Activated CD8-positive, alpha-beta memory T cell treated with anti-CD3 and anti-CD28 coated beads, Interleukin-2, amount 10 ng/mL, durations not matched to agents 7 days and 5 days (primary cell): ENCODE measurements around the gene DYRK1A. TPM values are rescaled to one million over a fixed set of nuclear protein-coding genes. Genes with fewer than 3 reads are reported as not detected.
"Not testable (repeated sequence)": the region's sequence is repeated elsewhere in the genome, so short reads cannot be mapped to it uniquely, and the experiment has no call there.

ENCODE experiments used
- ATAC-seq: fragments of 150-1000 bp; cut with Tn5 transposase; one replicate; pipeline ENCODE4 v1.10.0; 2021; ENCODE audit warnings: moderate library complexity
- CTCF ChIA-PET: fragments of 350-600 bp; sonication (Branson Sonifier 250); formaldehyde crosslinking; loops from one replicate; lab custom pipeline; 2021; ENCODE audit warnings: antibody characterized with exemption; lab: Charles Lee
- DNase-seq: peaks from one replicate; pipeline ENCODE4 v3.0.0-alpha.2; 2020
- H3K27ac Mint-ChIP-seq: one replicate; pipeline ENCODE4 v1.8.0; 2021; ENCODE audit warnings: mild to moderate bottlenecking, mixed read lengths
- H3K27me3 Mint-ChIP-seq: one replicate; pipeline ENCODE4 v1.8.0; 2021; ENCODE audit warnings: mixed read lengths
- H3K36me3 Mint-ChIP-seq: one replicate; pipeline ENCODE4 v1.8.0; 2021; ENCODE audit warnings: mild to moderate bottlenecking, mixed read lengths
- H3K4me1 Mint-ChIP-seq: one replicate; pipeline ENCODE4 v1.8.0; 2021; ENCODE audit warnings: mixed read lengths
- H3K4me3 Mint-ChIP-seq: one replicate; pipeline ENCODE4 v1.8.0; 2021; ENCODE audit warnings: mild to moderate bottlenecking, moderate library complexity, mixed read lengths
- H3K9me3 Mint-ChIP-seq: one replicate; pipeline ENCODE4 v1.8.0; 2022; ENCODE audit warnings: low read depth, mixed read lengths
- total RNA-seq, 2 experiments: library from RNA; stranded (reverse); gene quantifications; one replicate each; pipeline ENCODE4 v1.2.3, GENCODE V29; 2021

Gene DYRK1A
- 10 to 100 TPM; 75.7 to 83.3 TPM for total RNA-seq

- CTCF ChIA-PET, result interaction anchor here (1.0 kb wide), 1 partner anchor 147 kb away, joined by 4 read pairs; no protein-coding TSS in a partner anchor
- ATAC-seq (peak; percentile 78), DNase-seq (peak; percentile 99)
- Mint-ChIP-seq H3K4me3 (peak within 1 kb of the TSS; percentile 95), H3K27me3 (no peaks in the 10 kb centered on the region), H3K4me1 (peaks cover 38% of the 10 kb centered on the region), H3K36me3 (peaks cover 11% of the 10 kb centered on the region), H3K9me3 (no peaks in the 10 kb centered on the region), H3K27ac (peak within 1 kb of the TSS; percentile 100)
These were observed at the start of gene DYRK1A for GRCh38 chr21:37366482-37367316. Gene DYRK1A, plus strand, starts transcription at chr21:37366773. Its CDS starts 53,602 bp downstream, at chr21:37420375.

DNA sequence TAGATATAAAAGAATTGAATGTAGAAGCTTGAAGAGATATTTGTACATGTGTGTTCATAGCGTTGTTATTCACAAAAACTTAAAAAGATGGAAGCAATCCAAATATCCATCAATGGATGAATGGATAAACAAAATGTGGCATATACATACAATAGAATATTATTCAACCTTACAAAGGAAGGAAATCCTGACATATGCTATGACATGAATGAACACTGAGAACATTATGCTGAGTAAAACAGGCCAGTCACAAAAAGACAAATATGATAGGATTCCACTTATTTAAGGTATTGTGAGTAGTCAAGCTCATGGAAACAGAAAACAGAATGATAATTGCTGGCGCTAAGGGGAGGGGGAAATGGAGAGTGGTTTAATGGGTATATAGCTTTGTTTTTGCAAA, 47.0 kb upstream of the DYRK1A start:
- Mint-ChIP-seq H3K36me3 (peaks cover 1% of the 10 kb centered on the region), H3K27me3 (peaks cover 5% of the 10 kb centered on the region), H3K4me1 (peaks cover 2% of the 10 kb centered on the region), H3K4me3 (no peak overlapping the region), H3K27ac (no peak overlapping the region), H3K9me3 (no peaks in the 10 kb centered on the region)
- ATAC-seq, result no peak
- no peak for DNase-seq
- CTCF ChIA-PET, result no interaction called here

GRCh38 chr21:37322084-37322483, 44.5 kb upstream of the DYRK1A start:
- no peak overlapping the region for H3K27ac Mint-ChIP-seq

GRCh38 chr21:37324558-37324957, 42.0 kb upstream of the DYRK1A start:
- Mint-ChIP-seq H3K4me1 (peaks cover 2% of the 10 kb centered on the region), H3K9me3 (no peaks in the 10 kb centered on the region), H3K27ac (no peak overlapping the region), H3K27me3 (peaks cover 3% of the 10 kb centered on the region), H3K4me3 (no peak overlapping the region), H3K36me3 (no peaks in the 10 kb centered on the region)
- DNase-seq (no peak), ATAC-seq (no peak)
- CTCF ChIA-PET, result interaction anchor here (0.9 kb wide), 1 partner anchor 10 kb away, joined by 3 read pairs; no protein-coding TSS in a partner anchor

More at GRCh38 chr21:37322084-37322483, 44.5 kb upstream of the DYRK1A start:
- ATAC-seq, result no peak
- H3K27me3 Mint-ChIP-seq, result peaks cover 3% of the 10 kb centered on the region
- peaks cover 1% of the 10 kb centered on the region for H3K36me3 Mint-ChIP-seq
- H3K4me1 Mint-ChIP-seq, result peaks cover 2% of the 10 kb centered on the region
- CTCF ChIA-PET, result no interaction called here
- no peak for DNase-seq
- no peak overlapping the region for H3K4me3 Mint-ChIP-seq
- H3K9me3 Mint-ChIP-seq, result no peaks in the 10 kb centered on the region

- H3K9me3 Mint-ChIP-seq, H3K27ac Mint-ChIP-seq, H3K27me3 Mint-ChIP-seq, H3K4me1 Mint-ChIP-seq, H3K36me3 Mint-ChIP-seq, H3K4me3 Mint-ChIP-seq, DNase-seq, ATAC-seq, CTCF ChIA-PET: not testable (repeated sequence)
These were observed 38.4 kb upstream of the DYRK1A start for GRCh38 chr21:37328147-37328546.

DNA sequence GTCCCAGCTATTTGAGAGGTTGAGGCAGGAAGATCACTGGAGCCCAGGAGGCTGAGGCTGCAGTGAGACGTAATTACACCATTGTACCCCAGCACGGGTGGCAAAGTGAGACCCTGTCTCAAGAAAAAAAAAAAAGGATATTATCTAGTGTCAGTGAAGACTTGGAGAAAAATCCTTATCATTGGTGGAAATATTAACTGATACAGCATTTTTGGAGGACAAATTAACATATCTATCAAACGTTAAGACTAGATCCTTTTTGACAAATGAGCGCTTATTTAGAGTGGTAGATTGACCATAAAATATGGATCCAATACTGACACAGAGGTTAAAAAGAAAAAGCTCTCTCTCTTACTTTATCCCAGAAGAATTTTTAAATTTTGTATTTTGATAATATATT, 35.2 kb upstream of the DYRK1A start:
- ATAC-seq (no peak), DNase-seq (no peak)
- peaks cover 6% of the 10 kb centered on the region for H3K27me3 Mint-ChIP-seq
- no peak overlapping the region for H3K27ac Mint-ChIP-seq
- no peaks in the 10 kb centered on the region for H3K4me1 Mint-ChIP-seq
- no peak overlapping the region for H3K4me3 Mint-ChIP-seq
- H3K36me3 Mint-ChIP-seq, result no peaks in the 10 kb centered on the region
- no peaks in the 10 kb centered on the region for H3K9me3 Mint-ChIP-seq
- CTCF ChIA-PET, result no interaction called here

DNA sequence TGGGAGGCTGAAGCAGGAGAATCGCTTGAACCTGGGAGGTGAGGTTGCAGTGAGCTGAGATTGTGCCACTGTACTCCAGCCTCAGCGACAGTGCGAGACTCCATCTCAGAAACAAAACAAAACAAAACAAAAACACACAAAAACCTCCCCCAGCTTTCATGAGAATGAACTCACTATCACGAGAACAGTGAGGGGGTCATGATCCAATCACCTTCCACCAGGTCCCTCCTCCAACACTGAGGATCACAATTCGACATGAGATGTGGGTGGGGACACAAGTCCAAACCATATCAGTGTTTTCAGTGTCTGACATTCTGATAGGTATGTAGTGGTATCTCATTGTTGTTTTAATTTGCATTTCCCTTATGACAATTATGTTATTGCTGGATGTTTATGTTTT, 31.5 kb upstream of the DYRK1A start:
- Mint-ChIP-seq H3K4me3 (no peak overlapping the region), H3K27ac (no peak overlapping the region), H3K4me1 (no peaks in the 10 kb centered on the region), H3K9me3 (no peaks in the 10 kb centered on the region), H3K27me3 (peaks cover 9% of the 10 kb centered on the region), H3K36me3 (no peaks in the 10 kb centered on the region)
- CTCF ChIA-PET, result no interaction called here
- ATAC-seq (no peak), DNase-seq (no peak)

- ATAC-seq (no peak), DNase-seq (no peak)
- Mint-ChIP-seq H3K9me3 (peaks cover 1% of the 10 kb centered on the region), H3K4me3 (no peak overlapping the region), H3K27ac (no peak overlapping the region), H3K27me3 (peaks cover 6% of the 10 kb centered on the region), H3K4me1 (no peaks in the 10 kb centered on the region), H3K36me3 (no peaks in the 10 kb centered on the region)
- CTCF ChIA-PET, result no interaction called here
These were observed 29.4 kb upstream of the DYRK1A start for GRCh38 chr21:37337179-37337578.

- H3K9me3 Mint-ChIP-seq, result peaks cover 2% of the 10 kb centered on the region
- H3K4me1 Mint-ChIP-seq, result no peaks in the 10 kb centered on the region
- CTCF ChIA-PET, result no interaction called here
- H3K36me3 Mint-ChIP-seq, result no peaks in the 10 kb centered on the region
- peaks cover 6% of the 10 kb centered on the region for H3K27me3 Mint-ChIP-seq
- DNase-seq (no peak), ATAC-seq (no peak)
- H3K4me3 Mint-ChIP-seq, result no peak overlapping the region
- no peak overlapping the region for H3K27ac Mint-ChIP-seq
These were observed 28.7 kb upstream of the DYRK1A start for GRCh38 chr21:37337831-37338230.

- no peak for DNase-seq
- no peaks in the 10 kb centered on the region for H3K36me3 Mint-ChIP-seq
- no peak overlapping the region for H3K4me3 Mint-ChIP-seq
- no peak for ATAC-seq
- no peaks in the 10 kb centered on the region for H3K4me1 Mint-ChIP-seq
- H3K9me3 Mint-ChIP-seq, result peaks cover 2% of the 10 kb centered on the region
- CTCF ChIA-PET, result no interaction called here
- peaks cover 6% of the 10 kb centered on the region for H3K27me3 Mint-ChIP-seq
- no peak overlapping the region for H3K27ac Mint-ChIP-seq
These were observed 27.7 kb upstream of the DYRK1A start for GRCh38 chr21:37338671-37339551.

GRCh38 chr21:37339552-37339939, 27.0 kb upstream of the DYRK1A start:
- Mint-ChIP-seq H3K4me1 (no peaks in the 10 kb centered on the region), H3K27me3 (peaks cover 6% of the 10 kb centered on the region), H3K36me3 (no peaks in the 10 kb centered on the region), H3K9me3 (peaks cover 2% of the 10 kb centered on the region), H3K27ac (no peak overlapping the region), H3K4me3 (no peak overlapping the region)
- ATAC-seq (no peak), DNase-seq (no peak)
- CTCF ChIA-PET, result no interaction called here

DNA sequence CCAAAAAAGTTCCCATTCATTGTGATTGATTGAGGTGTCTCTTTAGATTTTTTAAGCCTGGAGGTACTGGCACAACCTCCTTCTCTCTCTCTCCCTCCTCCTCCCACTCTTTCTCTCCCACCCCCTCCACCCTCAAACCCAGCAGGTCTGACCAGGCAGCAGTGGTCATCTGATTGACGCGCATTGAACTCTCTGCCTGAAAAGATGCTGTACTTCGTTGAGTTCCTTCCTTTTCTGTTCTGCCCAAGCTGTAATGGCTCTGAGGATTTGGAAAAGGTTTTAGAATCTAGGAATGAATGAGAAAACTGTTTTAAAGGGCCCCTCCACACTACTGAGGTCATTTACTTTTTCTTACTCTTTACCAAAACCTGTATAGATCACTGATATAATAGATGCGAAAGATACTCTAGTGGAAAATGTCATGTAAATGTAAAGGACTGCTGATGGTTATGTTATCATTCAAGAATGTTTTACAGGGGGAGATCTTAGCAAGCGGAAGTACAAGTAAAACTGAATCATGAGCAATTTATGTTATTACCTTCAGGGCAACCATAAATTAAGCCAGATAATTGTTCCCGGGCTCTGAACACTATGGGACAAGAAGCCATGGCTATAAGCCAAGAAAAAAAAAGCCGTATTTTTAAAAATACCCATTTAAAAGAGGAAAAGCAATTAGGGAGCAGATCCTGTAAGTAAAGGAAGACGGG, 25.2 kb upstream of the DYRK1A start:
- DNase-seq, result no peak
- Mint-ChIP-seq H3K4me3 (no peak overlapping the region), H3K27me3 (peaks cover 10% of the 10 kb centered on the region), H3K27ac (no peak overlapping the region), H3K4me1 (no peaks in the 10 kb centered on the region), H3K36me3 (no peaks in the 10 kb centered on the region), H3K9me3 (peaks cover 2% of the 10 kb centered on the region)
- CTCF ChIA-PET, result no interaction called here
- ATAC-seq, result no peak

DNA sequence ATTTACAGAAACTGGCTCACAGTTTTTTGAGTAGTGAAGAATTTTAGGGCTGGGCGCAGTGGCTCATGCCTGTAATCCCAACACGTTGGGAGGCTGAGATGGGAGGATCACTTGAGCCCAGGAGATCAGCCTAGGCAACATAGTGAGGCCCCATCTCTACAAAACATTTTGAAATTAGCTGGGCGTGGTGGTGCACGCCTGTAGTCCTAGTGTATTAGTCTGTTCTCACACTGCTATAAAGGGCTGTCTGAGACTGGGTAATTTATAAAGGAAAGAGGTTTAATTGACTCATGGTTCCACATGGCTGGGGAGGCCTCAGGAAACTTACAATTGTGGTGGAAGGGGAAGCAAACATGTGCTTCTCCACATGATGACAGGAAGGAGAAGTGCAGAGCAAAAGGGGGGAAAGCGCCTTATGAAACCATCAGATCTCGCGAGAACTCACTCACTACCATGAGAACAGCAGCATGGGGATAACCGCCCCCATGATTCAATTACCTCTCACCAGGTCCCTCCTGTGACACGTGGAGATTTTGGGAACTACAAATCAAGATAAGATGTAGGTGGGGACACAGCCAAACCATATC, 24.4 kb upstream of the DYRK1A start:
- peaks cover 6% of the 10 kb centered on the region for H3K9me3 Mint-ChIP-seq
- no peak overlapping the region for H3K4me3 Mint-ChIP-seq
- no peak for DNase-seq
- H3K36me3 Mint-ChIP-seq, result no peaks in the 10 kb centered on the region
- no peaks in the 10 kb centered on the region for H3K4me1 Mint-ChIP-seq
- CTCF ChIA-PET, result no interaction called here
- no peak overlapping the region for H3K27ac Mint-ChIP-seq
- peaks cover 10% of the 10 kb centered on the region for H3K27me3 Mint-ChIP-seq
- no peak for ATAC-seq
